Vagina (tissue), 2 donors: ENCODE results near the gene CRNKL1. TPM values are rescaled to one million over a fixed set of nuclear protein-coding genes. Genes with fewer than 3 reads are reported as not detected.
A peak's percentile ranks its signal among the peaks of the same experiment; 100 is the strongest.

Experiments
- DNase-seq, 2 donors: peaks; one replicate each; pipeline ENCODE4 v3.0.0-alpha.2; 2017; ENCODE audit errors: extremely low spot score in 2 of 2
- H3K27ac ChIP-seq: fragments of 200-600 bp; sonication (generic); one replicate; pipeline ENCODE4 v1.5.1; 2019
- H3K27me3 ChIP-seq: fragments of 200-600 bp; sonication (generic); one replicate; pipeline ENCODE4 v1.5.1; 2019
- H3K36me3 ChIP-seq, 2 donors: fragments of 200-600 bp; sonication (generic); one replicate each; pipeline ENCODE4 v1.5.1; 2017 to 2019
- H3K4me1 ChIP-seq: fragments of 200-600 bp; sonication (generic); one replicate; pipeline ENCODE4 v1.5.1; 2019
- H3K4me3 ChIP-seq, 2 donors: fragments of 200-600 bp; sonication (generic); 1 replicate in 1 of 2; 2 replicates in 1 of 2; pipeline ENCODE4 v1.5.1; 2016 to 2019
- H3K9me3 ChIP-seq: fragments of 200-600 bp; sonication (generic); one replicate; pipeline ENCODE4 v1.5.1; 2019
- POLR2A ChIP-seq, 2 donors: fragments of 450-650 bp; IDR thresholded peaks; one replicate each; pipeline ENCODE4 v1.6.1; 2017; ENCODE audit warnings: antibody characterized with exemption in 2 of 2, mild to moderate bottlenecking in 2 of 2, moderate library complexity in 2 of 2
- POLR2AphosphoS5 ChIP-seq, 2 donors: sonication (generic); formaldehyde crosslinking; IDR thresholded peaks; one replicate each; pipeline ENCODE4 v1.9.0; 2017; ENCODE audit warnings: antibody characterized with exemption in 2 of 2, mild to moderate bottlenecking in 2 of 2, low read depth in 1 of 2; ENCODE audit not compliant: insufficient read depth in 1 of 2
- intact Hi-C: fragments of 100-400 bp; cut with DNase I; formaldehyde crosslinking; loops from one replicate; pipeline ENCODE4 v1.15.1; 2023
- total RNA-seq: library from RNA; depleted of rRNA; stranded (reverse); fragments of >200 nt; gene quantifications from one replicate; pipeline ENCODE4 v1.2.3, GENCODE V29; 2016
- TF ChIP-seq, protein P1 (sequence below), 3 experiments: fragments of 450-650 bp in 2 of 3; fragments of 200-600 bp in 1 of 3; sonication (generic) in 1 of 3; IDR thresholded peaks; one replicate each; pipeline ENCODE4 v1.5.1; 2017 to 2019; ENCODE audit warnings: antibody characterized with exemption in 3 of 3, mild to moderate bottlenecking in 2 of 3, moderate library complexity in 2 of 3

Gene CRNKL1
- 15.2 TPM for total RNA-seq

- peaks cover 19% of the 10 kb centered on the region for H3K4me1 ChIP-seq
- H3K27me3 ChIP-seq: no peaks in the 10 kb centered on the region
- peak within 1 kb of the TSS; percentile 89 to 99 for H3K4me3 ChIP-seq
- peaks cover 0 to 31% of the 10 kb centered on the region in 2 donors for H3K36me3 ChIP-seq
- H3K27ac ChIP-seq: peak within 1 kb of the TSS; percentile 89
- intact Hi-C loops: no loop called here
- TF ChIP-seq POLR2AphosphoS5 (IDR thresholded peaks at IDR 0.05; ENCODE audit: insufficient read depth in 1 of 2, low read depth in 1 of 2) (peak; percentile 82 to 89), POLR2A (IDR thresholded peaks at IDR 0.05) (no peak)
- TF ChIP-seq, protein P1, sequence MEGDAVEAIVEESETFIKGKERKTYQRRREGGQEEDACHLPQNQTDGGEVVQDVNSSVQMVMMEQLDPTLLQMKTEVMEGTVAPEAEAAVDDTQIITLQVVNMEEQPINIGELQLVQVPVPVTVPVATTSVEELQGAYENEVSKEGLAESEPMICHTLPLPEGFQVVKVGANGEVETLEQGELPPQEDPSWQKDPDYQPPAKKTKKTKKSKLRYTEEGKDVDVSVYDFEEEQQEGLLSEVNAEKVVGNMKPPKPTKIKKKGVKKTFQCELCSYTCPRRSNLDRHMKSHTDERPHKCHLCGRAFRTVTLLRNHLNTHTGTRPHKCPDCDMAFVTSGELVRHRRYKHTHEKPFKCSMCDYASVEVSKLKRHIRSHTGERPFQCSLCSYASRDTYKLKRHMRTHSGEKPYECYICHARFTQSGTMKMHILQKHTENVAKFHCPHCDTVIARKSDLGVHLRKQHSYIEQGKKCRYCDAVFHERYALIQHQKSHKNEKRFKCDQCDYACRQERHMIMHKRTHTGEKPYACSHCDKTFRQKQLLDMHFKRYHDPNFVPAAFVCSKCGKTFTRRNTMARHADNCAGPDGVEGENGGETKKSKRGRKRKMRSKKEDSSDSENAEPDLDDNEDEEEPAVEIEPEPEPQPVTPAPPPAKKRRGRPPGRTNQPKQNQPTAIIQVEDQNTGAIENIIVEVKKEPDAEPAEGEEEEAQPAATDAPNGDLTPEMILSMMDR (IDR thresholded peaks at IDR 0.05): peak in 1 of 3 experiments; percentile 24
- DNase-seq: peak in 1 of 2 donors; percentile 95
- no peaks in the 10 kb centered on the region for H3K9me3 ChIP-seq
These were observed at the start of gene CRNKL1, which contains the start of gene CFAP61 for GRCh38 chr20:20052074-20052970. Gene CRNKL1 (minus strand): TSS chr20:20052466. CDS start chr20:20052342, 124 bp downstream. Gene CFAP61 (plus strand): TSS chr20:20052532. CDS start chr20:20056654, 4,122 bp downstream.

DNA sequence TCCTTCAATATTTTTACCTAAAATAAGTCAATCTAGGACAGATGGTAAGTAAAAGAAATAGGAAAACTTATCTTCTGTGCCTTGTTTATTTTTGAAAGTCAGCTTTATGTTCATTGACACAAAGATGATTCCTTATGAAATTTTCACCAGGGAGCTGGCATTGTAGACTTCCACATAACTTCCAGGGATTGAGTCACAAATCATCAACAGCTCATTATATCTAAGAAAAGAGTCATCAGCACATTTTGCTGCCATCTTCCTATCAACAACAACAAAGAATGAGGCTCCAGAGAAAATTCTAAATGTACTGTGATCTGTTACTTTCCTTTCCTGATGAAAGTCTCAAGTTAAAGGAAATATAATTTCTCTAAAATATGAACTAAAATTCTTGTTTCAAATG, 48.6 kb upstream of the CRNKL1 start:
- TF ChIP-seq POLR2AphosphoS5 (IDR thresholded peaks at IDR 0.05; ENCODE audit: insufficient read depth in 1 of 2, low read depth in 1 of 2): no peak
- TF ChIP-seq POLR2A (IDR thresholded peaks at IDR 0.05): no peak
- TF ChIP-seq, protein P1 (IDR thresholded peaks at IDR 0.05): no peak
- H3K4me1 ChIP-seq: no peaks in the 10 kb centered on the region
- H3K27ac ChIP-seq: no peak overlapping the region
- no peaks in the 10 kb centered on the region for H3K9me3 ChIP-seq
- no peak for DNase-seq
- no peaks in the 10 kb centered on the region for H3K27me3 ChIP-seq
- intact Hi-C loops: no loop called here
- H3K4me3 ChIP-seq: no peak overlapping the region
- H3K36me3 ChIP-seq: no peaks in the 10 kb centered on the region

GRCh38 chr20:20096421-20096820, 44.2 kb upstream of the CRNKL1 start:
- no peak for DNase-seq
- Histone ChIP-seq H3K4me3 (no peak overlapping the region), H3K27me3 (no peaks in the 10 kb centered on the region), H3K27ac (no peak overlapping the region), H3K9me3 (no peaks in the 10 kb centered on the region), H3K4me1 (no peaks in the 10 kb centered on the region), H3K36me3 (no peaks in the 10 kb centered on the region)
- TF ChIP-seq POLR2A (IDR thresholded peaks at IDR 0.05): no peak
- no peak for TF ChIP-seq POLR2AphosphoS5 (IDR thresholded peaks at IDR 0.05; ENCODE audit: insufficient read depth in 1 of 2, low read depth in 1 of 2)
- TF ChIP-seq, protein P1 (IDR thresholded peaks at IDR 0.05): no peak
- intact Hi-C loops: no loop called here

- TF ChIP-seq, protein P1 (IDR thresholded peaks at IDR 0.05): no peak
- TF ChIP-seq POLR2AphosphoS5 (IDR thresholded peaks at IDR 0.05; ENCODE audit: insufficient read depth in 1 of 2, low read depth in 1 of 2): no peak
- TF ChIP-seq POLR2A (IDR thresholded peaks at IDR 0.05): no peak
- DNase-seq: no peak
- Histone ChIP-seq H3K27ac (no peak overlapping the region), H3K4me3 (no peak overlapping the region), H3K27me3 (no peaks in the 10 kb centered on the region), H3K36me3 (no peaks in the 10 kb centered on the region), H3K9me3 (no peaks in the 10 kb centered on the region), H3K4me1 (no peaks in the 10 kb centered on the region)
- intact Hi-C loops: no loop called here
These were observed 43.0 kb upstream of the CRNKL1 start for GRCh38 chr20:20095114-20095872.
